Measurements from ENCODE around the gene DLGAP1. TPM values are rescaled to one million over a fixed set of nuclear protein-coding genes. Genes with fewer than 3 reads are reported as not detected.

Gene DLGAP1
- total RNA-seq, 1 experiment from 2014 or later, result 0.07 TPM

DNA sequence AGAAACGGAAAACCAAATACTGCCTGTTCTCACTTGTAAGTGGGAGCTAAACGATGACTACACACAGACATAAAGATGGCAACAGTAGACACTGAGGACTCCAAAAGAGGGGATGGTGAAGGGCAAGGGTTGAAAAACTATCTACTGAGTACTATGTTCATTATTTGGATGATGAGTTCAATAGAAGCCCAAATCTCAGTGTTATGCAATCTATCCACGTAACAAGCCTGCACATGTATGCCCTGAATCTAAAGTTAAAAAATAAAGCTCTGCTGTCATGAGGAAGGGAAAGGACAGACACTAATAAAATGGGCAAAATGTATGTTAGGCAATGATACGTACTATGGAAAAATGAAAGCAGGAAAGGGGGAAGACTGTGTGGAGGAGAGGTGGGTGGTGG, 629.1 kb downstream of the DLGAP1 start:
- no peak for DNase-seq
- intact Hi-C loops (cut with micrococcal nuclease; ENCODE audit: unreplicated experiment), result no loop called here
- TF ChIP-seq, protein P1, sequence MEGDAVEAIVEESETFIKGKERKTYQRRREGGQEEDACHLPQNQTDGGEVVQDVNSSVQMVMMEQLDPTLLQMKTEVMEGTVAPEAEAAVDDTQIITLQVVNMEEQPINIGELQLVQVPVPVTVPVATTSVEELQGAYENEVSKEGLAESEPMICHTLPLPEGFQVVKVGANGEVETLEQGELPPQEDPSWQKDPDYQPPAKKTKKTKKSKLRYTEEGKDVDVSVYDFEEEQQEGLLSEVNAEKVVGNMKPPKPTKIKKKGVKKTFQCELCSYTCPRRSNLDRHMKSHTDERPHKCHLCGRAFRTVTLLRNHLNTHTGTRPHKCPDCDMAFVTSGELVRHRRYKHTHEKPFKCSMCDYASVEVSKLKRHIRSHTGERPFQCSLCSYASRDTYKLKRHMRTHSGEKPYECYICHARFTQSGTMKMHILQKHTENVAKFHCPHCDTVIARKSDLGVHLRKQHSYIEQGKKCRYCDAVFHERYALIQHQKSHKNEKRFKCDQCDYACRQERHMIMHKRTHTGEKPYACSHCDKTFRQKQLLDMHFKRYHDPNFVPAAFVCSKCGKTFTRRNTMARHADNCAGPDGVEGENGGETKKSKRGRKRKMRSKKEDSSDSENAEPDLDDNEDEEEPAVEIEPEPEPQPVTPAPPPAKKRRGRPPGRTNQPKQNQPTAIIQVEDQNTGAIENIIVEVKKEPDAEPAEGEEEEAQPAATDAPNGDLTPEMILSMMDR (IDR thresholded peaks at IDR 0.05; ENCODE audit: insufficient read depth in 1 of 2, low read depth in 1 of 2, low read length in 1 of 2, severe bottlenecking in 1 of 2, unreplicated experiment in 1 of 2), result no peak
- no peaks in the 10 kb centered on the region for H3K27me3 ChIP-seq (replicated peaks; ENCODE audit: control insufficient read depth, insufficient read depth, low read length)
- Mint-ChIP-seq H3K9me3 (ENCODE audit: unreplicated experiment) (no peaks in the 10 kb centered on the region), H3K27me3 (ENCODE audit: insufficient read depth, unreplicated experiment) (no peaks in the 10 kb centered on the region), H3K36me3 (ENCODE audit: insufficient read depth, unreplicated experiment) (no peaks in the 10 kb centered on the region), H3K4me1 (ENCODE audit: low read depth, unreplicated experiment) (no peaks in the 10 kb centered on the region), H3K4me3 (ENCODE audit: unreplicated experiment) (no peak overlapping the region), H3K27ac (ENCODE audit: unreplicated experiment) (no peak overlapping the region)
- H3K9me3 ChIP-seq, result no peaks in the 10 kb centered on the region
- no TSS peak for BruUV-seq (replicated peaks)
- no peak overlapping the region for H3K4me3 ChIP-seq (ENCODE audit: low read depth, low read length)
- POLR2A ChIA-PET, result no interaction called here
- H3K4me1 ChIP-seq, result no peaks in the 10 kb centered on the region
- CTCF ChIA-PET, result no interaction called here
- H3K36me3 ChIP-seq (ENCODE audit: control insufficient read depth, insufficient read depth, low read length), result no peaks in the 10 kb centered on the region

DNA sequence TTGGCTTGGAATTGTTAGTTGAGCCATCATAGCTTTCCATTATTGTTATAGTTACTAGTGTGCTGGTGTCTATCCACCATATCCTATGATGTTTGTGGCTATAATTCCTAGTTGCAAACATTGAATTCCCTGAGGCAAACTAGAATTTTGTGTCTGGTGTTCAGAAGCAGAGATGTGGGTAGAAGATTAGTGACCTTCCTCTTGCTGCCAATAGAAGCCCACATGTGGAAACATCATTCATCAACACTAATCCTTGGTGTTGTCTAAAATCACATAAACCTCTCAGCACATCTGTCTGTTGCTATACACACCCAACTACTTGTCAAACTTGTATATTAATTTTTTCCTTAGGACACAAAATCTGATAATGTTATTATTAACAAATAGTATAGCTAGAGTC, 631.0 kb downstream of the DLGAP1 start:
- Mint-ChIP-seq H3K27me3 (ENCODE audit: insufficient read depth, unreplicated experiment) (no peaks in the 10 kb centered on the region), H3K27ac (ENCODE audit: unreplicated experiment) (no peak overlapping the region), H3K9me3 (ENCODE audit: unreplicated experiment) (no peaks in the 10 kb centered on the region), H3K4me3 (ENCODE audit: unreplicated experiment) (no peak overlapping the region), H3K36me3 (ENCODE audit: insufficient read depth, unreplicated experiment) (no peaks in the 10 kb centered on the region), H3K4me1 (ENCODE audit: low read depth, unreplicated experiment) (no peaks in the 10 kb centered on the region)
- no peaks in the 10 kb centered on the region for H3K4me1 ChIP-seq
- ChIA-PET CTCF (no interaction called here), POLR2A (no interaction called here)
- BruUV-seq (replicated peaks), result no TSS peak
- no peak overlapping the region for H3K4me3 ChIP-seq (ENCODE audit: low read depth, low read length)
- no peak for DNase-seq
- H3K36me3 ChIP-seq (ENCODE audit: control insufficient read depth, insufficient read depth, low read length), result no peaks in the 10 kb centered on the region
- H3K27me3 ChIP-seq (replicated peaks; ENCODE audit: control insufficient read depth, insufficient read depth, low read length), result no peaks in the 10 kb centered on the region
- no peaks in the 10 kb centered on the region for H3K9me3 ChIP-seq
- intact Hi-C loops (cut with micrococcal nuclease; ENCODE audit: unreplicated experiment), result no loop called here
- TF ChIP-seq, protein P1 (IDR thresholded peaks at IDR 0.05; ENCODE audit: insufficient read depth in 1 of 2, low read depth in 1 of 2, low read length in 1 of 2, severe bottlenecking in 1 of 2, unreplicated experiment in 1 of 2), result no peak

DNA sequence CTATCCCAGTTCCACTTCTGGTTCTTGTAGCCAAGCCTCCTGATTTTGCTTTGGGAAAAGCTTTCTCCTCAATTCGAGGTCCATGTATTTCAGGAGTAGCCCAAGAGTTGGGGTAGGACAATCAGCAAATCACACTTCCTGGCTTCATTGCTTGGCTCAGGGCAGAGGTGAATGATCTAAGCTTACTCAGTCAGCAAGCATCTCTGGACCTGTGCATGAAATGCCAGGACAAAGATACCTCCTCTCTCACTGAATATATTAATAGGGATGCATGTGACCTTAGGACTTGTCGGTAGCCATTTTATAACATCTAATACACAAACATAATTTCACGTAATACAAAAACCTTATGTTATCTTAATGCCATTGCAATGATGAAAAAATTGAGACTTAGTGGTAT, 632.0 kb downstream of the DLGAP1 start:
- POLR2A ChIA-PET, result no interaction called here
- Histone ChIP-seq H3K4me1 (no peaks in the 10 kb centered on the region), H3K4me3 (ENCODE audit: low read depth, low read length) (no peak overlapping the region), H3K9me3 (no peaks in the 10 kb centered on the region), H3K36me3 (ENCODE audit: control insufficient read depth, insufficient read depth, low read length) (no peaks in the 10 kb centered on the region), H3K27me3 (replicated peaks; ENCODE audit: control insufficient read depth, insufficient read depth, low read length) (no peaks in the 10 kb centered on the region)
- H3K27me3 Mint-ChIP-seq (ENCODE audit: insufficient read depth, unreplicated experiment), result no peaks in the 10 kb centered on the region
- CTCF ChIA-PET, result no interaction called here
- no peak overlapping the region for H3K27ac Mint-ChIP-seq (ENCODE audit: unreplicated experiment)
- TF ChIP-seq, protein P1 (IDR thresholded peaks at IDR 0.05; ENCODE audit: insufficient read depth in 1 of 2, low read depth in 1 of 2, low read length in 1 of 2, severe bottlenecking in 1 of 2, unreplicated experiment in 1 of 2), result no peak
- no peaks in the 10 kb centered on the region for H3K9me3 Mint-ChIP-seq (ENCODE audit: unreplicated experiment)
- no peaks in the 10 kb centered on the region for H3K36me3 Mint-ChIP-seq (ENCODE audit: insufficient read depth, unreplicated experiment)
- H3K4me1 Mint-ChIP-seq (ENCODE audit: low read depth, unreplicated experiment), result no peaks in the 10 kb centered on the region
- no peak for DNase-seq
- intact Hi-C loops (cut with micrococcal nuclease; ENCODE audit: unreplicated experiment), result no loop called here
- H3K4me3 Mint-ChIP-seq (ENCODE audit: unreplicated experiment), result no peak overlapping the region
- BruUV-seq (replicated peaks), result no TSS peak

Data from Caco-2 (cell line).